ENCODE data around the gene RNF114. TPM values are rescaled to one million over a fixed set of nuclear protein-coding genes. Genes with fewer than 3 reads are reported as not detected.

RNF114 gene
- total RNA-seq, 1 experiment from 2014 or later = 90.0 TPM

DNA sequence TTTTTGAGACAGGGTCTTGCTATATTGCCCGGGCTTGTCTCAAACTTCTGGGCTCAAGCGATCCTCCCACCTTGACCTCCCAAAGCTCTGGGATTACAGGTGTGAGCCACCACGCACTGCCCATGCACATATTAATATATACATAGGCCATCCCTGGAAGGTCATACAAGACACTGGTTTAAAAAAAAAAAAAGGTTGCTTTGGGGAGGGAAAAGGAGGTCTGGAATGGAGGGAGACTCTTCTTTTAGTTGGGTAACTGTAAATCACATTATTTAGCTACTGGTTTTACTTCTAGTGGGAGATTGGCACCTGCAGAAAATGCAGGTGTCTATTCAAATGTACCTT lies 42.5 kb downstream of the RNF114 start:
- Histone ChIP-seq H3K27ac (ENCODE audit: low read depth, low read length, poor library complexity, severe bottlenecking) (no peak overlapping the region), H3K9me3 (ENCODE audit: low read depth, low read length, poor library complexity, severe bottlenecking) (no peaks in the 10 kb centered on the region), H3K27me3 (replicated peaks; ENCODE audit: insufficient read depth, low read depth, low read length, poor library complexity) (no peaks in the 10 kb centered on the region), H3K36me3 (ENCODE audit: insufficient read depth, low read length, poor library complexity, severe bottlenecking) (no peaks in the 10 kb centered on the region), H3K4me1 (ENCODE audit: insufficient read depth, low read length, poor library complexity, severe bottlenecking) (peaks cover 29% of the 10 kb centered on the region), H3K4me3 (ENCODE audit: low read depth, low read length, poor library complexity, severe bottlenecking) (no peak overlapping the region)
- TF ChIP-seq EZH2 (IDR thresholded peaks at IDR 0.05; ENCODE audit: borderline replicate concordance, low read depth, low read length, poor library complexity, severe bottlenecking) = no peak
- TF ChIP-seq, protein P1, sequence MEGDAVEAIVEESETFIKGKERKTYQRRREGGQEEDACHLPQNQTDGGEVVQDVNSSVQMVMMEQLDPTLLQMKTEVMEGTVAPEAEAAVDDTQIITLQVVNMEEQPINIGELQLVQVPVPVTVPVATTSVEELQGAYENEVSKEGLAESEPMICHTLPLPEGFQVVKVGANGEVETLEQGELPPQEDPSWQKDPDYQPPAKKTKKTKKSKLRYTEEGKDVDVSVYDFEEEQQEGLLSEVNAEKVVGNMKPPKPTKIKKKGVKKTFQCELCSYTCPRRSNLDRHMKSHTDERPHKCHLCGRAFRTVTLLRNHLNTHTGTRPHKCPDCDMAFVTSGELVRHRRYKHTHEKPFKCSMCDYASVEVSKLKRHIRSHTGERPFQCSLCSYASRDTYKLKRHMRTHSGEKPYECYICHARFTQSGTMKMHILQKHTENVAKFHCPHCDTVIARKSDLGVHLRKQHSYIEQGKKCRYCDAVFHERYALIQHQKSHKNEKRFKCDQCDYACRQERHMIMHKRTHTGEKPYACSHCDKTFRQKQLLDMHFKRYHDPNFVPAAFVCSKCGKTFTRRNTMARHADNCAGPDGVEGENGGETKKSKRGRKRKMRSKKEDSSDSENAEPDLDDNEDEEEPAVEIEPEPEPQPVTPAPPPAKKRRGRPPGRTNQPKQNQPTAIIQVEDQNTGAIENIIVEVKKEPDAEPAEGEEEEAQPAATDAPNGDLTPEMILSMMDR (conservative IDR thresholded peaks at IDR 0.05; ENCODE audit: low read depth, low read length) = no peak
- BruUV-seq (replicated peaks) = no TSS peak
- POLR2A ChIA-PET (ENCODE audit: low non-redundant PET) = no interaction called here
- intact Hi-C loops (cut with micrococcal nuclease; ENCODE audit: unreplicated experiment) = loop anchor here (1.0 to 2.0 kb wide), 2 partner anchors 93 to 200 kb away; no protein-coding TSS in a partner anchor
- CTCF ChIA-PET = interaction anchor here (0.5 to 2.1 kb wide), 14 partner anchors 17 to 200 kb away, joined by 3 to 57 read pairs (median 6); no protein-coding TSS in a partner anchor
- DNase-seq (ENCODE audit: low spot score) = no peak

DNA sequence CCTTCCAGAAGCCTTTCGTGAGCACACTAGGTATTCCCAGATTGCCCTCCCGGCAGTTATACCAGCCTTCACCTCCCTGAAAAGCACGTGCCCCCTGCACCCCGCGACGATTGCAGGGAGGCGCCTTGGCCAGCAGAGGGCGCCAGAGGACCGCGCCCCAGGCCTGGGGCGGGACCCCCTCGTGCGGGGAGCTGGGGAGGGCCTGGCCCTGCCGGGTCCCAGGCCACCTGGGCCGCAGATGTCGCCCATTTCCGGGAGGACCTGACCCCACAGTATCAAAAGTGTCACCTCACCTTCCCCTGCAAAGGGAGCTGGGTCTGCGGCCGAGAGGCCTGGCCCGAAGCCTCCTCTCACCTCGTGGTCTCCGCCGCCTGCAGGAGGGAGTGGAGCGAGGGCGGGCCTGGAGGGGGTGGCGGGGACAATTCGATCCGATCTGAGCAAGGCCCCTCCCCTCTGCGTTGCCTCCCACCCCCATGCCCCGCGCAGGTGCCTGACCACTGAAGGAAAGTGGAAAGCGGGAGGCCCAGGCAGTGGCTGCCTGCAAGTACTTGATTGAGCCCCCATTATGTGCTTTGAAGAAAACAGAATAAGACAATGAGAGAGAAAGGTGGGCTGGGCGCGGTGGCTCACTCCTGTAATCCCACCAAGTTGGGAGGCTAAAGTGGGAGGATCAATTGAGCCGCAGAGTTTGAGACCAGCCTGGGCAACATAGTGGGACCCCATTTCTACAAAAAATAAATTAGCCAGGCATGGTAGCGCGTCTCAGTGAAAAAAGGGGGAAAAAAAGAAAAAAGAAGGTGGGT lies 43.0 kb downstream of the RNF114 start:
- TF ChIP-seq, protein P1 (conservative IDR thresholded peaks at IDR 0.05; ENCODE audit: low read depth, low read length) = peak; percentile 99
- TF ChIP-seq EZH2 (IDR thresholded peaks at IDR 0.05; ENCODE audit: borderline replicate concordance, low read depth, low read length, poor library complexity, severe bottlenecking) = no peak
- DNase-seq (ENCODE audit: low spot score) = peak; percentile 70
- CTCF ChIA-PET = interaction anchor here (0.5 to 2.1 kb wide), 23 partner anchors 9 to 679 kb away, joined by 3 to 57 read pairs (median 4); no protein-coding TSS in a partner anchor
- no TSS peak for BruUV-seq (replicated peaks)
- Histone ChIP-seq H3K27me3 (replicated peaks; ENCODE audit: insufficient read depth, low read depth, low read length, poor library complexity) (no peaks in the 10 kb centered on the region), H3K27ac (ENCODE audit: low read depth, low read length, poor library complexity, severe bottlenecking) (no peak overlapping the region), H3K4me3 (ENCODE audit: low read depth, low read length, poor library complexity, severe bottlenecking) (peak overlapping the region; percentile 18), H3K36me3 (ENCODE audit: insufficient read depth, low read length, poor library complexity, severe bottlenecking) (no peaks in the 10 kb centered on the region), H3K4me1 (ENCODE audit: insufficient read depth, low read length, poor library complexity, severe bottlenecking) (peaks cover 29% of the 10 kb centered on the region), H3K9me3 (ENCODE audit: low read depth, low read length, poor library complexity, severe bottlenecking) (no peaks in the 10 kb centered on the region)
- POLR2A ChIA-PET (ENCODE audit: low non-redundant PET) = no interaction called here
- intact Hi-C loops (cut with micrococcal nuclease; ENCODE audit: unreplicated experiment) = loop anchor here (1.0 to 2.0 kb wide), 2 partner anchors 92 to 200 kb away; no protein-coding TSS in a partner anchor

DNA sequence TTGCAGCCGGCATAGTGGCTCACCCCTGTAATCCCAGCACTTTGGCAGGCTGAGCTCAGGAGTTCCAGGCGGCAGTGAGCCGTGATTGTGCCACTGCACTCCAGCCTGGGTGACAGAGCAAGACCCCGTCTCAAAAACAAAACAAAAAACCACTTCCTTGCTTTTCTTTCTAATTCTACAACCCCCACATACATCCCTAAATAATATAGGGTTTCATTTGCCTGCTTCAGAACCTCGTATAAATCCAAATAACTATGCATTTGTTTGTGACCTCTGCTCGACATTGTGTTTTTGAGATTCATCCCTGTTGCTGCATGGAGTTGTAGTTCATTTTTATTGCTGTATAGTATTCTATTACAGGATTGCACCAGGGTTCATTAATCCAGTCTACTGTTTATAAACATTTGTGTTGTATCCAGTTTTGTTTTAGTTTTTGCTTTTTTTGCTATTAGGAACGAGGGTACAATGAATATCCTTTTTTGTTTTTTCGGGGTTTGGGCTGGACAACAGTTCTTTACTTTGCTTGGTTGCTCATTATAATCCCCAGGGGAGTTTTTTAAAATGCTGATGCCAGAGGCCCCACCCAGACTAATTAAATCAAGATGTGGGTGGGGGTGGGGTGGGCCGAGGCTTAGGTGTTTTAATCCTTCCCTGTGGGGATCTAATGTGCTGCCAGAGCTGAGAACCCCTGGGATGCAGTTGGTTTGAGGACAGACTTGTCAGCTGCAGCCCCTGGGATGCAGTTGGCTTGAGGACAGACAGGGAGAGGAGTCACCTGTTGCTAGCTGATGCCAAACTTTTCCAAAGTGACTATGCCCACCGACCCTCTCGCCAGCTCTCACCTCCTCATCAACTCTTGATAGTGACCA lies 44.2 kb downstream of the RNF114 start:
- Histone ChIP-seq H3K27ac (ENCODE audit: low read depth, low read length, poor library complexity, severe bottlenecking) (no peak overlapping the region), H3K27me3 (replicated peaks; ENCODE audit: insufficient read depth, low read depth, low read length, poor library complexity) (no peaks in the 10 kb centered on the region), H3K4me3 (ENCODE audit: low read depth, low read length, poor library complexity, severe bottlenecking) (no peak overlapping the region), H3K4me1 (ENCODE audit: insufficient read depth, low read length, poor library complexity, severe bottlenecking) (peaks cover 33% of the 10 kb centered on the region), H3K36me3 (ENCODE audit: insufficient read depth, low read length, poor library complexity, severe bottlenecking) (no peaks in the 10 kb centered on the region), H3K9me3 (ENCODE audit: low read depth, low read length, poor library complexity, severe bottlenecking) (no peaks in the 10 kb centered on the region)
- POLR2A ChIA-PET (ENCODE audit: low non-redundant PET) = no interaction called here
- intact Hi-C loops (cut with micrococcal nuclease; ENCODE audit: unreplicated experiment) = loop anchor here (5.0 kb wide), 1 partner anchor 482 kb away; no protein-coding TSS in a partner anchor
- BruUV-seq (replicated peaks) = no TSS peak
- TF ChIP-seq EZH2 (IDR thresholded peaks at IDR 0.05; ENCODE audit: borderline replicate concordance, low read depth, low read length, poor library complexity, severe bottlenecking) = no peak
- TF ChIP-seq, protein P1 (conservative IDR thresholded peaks at IDR 0.05; ENCODE audit: low read depth, low read length) = no peak
- DNase-seq (ENCODE audit: low spot score) = no peak
- CTCF ChIA-PET = interaction anchor here (0.6 to 2.5 kb wide), 4 partner anchors 89 to 199 kb away, joined by 3 to 12 read pairs (median 3); no protein-coding TSS in a partner anchor
